Measurements from ENCODE around the gene PTPRT. TPM values are rescaled to one million over a fixed set of nuclear protein-coding genes. Genes with fewer than 3 reads are reported as not detected.

Gene PTPRT
- total RNA-seq, 4 donors from 2014 or later = 0.57 to 2.0 (median 0.83) TPM

DNA sequence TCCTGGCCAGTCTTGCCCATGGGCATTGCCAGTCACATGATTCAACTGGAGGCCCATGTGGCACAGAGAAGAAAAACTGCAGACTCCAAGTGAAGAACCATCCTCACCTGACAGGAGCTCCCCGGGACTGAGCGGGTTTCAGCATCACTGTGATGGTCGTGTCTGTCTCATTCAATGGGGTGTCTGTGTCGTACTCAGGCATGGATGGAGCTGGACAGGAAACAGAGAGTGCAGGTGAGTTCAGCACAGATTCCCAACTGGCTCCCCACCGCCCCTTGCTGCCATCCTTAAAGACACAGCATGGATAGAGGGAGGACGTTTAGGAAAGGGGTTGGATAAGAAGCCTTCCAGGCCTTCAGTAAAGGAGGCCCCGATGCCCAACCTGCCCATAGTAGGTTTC is 839.2 kb downstream of the PTPRT start:
- TF ChIP-seq, protein P1, sequence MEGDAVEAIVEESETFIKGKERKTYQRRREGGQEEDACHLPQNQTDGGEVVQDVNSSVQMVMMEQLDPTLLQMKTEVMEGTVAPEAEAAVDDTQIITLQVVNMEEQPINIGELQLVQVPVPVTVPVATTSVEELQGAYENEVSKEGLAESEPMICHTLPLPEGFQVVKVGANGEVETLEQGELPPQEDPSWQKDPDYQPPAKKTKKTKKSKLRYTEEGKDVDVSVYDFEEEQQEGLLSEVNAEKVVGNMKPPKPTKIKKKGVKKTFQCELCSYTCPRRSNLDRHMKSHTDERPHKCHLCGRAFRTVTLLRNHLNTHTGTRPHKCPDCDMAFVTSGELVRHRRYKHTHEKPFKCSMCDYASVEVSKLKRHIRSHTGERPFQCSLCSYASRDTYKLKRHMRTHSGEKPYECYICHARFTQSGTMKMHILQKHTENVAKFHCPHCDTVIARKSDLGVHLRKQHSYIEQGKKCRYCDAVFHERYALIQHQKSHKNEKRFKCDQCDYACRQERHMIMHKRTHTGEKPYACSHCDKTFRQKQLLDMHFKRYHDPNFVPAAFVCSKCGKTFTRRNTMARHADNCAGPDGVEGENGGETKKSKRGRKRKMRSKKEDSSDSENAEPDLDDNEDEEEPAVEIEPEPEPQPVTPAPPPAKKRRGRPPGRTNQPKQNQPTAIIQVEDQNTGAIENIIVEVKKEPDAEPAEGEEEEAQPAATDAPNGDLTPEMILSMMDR (IDR thresholded peaks at IDR 0.05; ENCODE audit: low read depth) = no peak

DNA sequence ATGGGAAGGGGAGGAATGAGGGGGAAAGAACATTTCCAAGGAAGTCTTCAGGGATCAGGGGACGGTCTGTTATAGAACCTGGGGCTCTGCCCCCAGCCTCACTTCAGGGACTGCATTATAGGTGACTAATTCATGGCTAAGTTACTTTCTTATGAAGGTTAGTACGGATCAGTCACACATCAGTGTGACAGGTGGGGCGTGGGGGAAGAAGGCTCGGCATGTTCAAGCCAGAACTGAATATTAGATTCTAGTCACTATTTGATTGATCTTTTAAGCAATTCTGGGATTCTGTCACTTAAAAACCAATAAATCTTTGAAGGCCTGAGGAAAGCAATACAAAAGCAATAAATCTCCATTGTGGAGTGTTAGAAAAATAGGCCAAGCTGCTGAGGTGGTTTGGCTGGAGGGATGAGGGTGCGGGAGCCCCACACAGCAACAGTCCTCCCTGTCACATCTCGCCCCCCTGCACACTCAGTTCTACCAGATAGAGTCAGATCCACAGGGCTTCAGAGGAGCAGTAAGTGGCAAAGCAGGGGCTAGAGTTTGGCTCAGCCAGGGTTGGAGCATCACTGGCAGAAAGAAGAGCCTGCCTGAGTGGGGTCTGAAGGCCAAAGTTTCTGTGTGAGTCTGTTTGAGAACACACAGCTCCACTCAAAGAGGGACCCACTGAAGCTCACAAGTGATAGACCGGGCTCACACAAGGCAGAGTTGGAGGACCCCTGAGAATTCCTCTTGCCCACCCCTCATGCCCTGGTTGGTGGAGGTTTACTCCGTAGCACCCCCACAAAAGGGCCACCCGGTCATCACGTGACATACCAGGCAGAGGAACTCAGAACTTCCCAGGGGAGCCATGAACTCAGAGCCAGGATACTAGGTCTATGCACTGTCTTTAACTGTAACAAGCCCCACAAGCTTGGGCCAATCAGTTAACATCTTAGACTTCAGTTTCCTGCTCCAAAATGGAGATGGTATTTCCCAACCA is 843.2 kb downstream of the PTPRT start:
- TF ChIP-seq, protein P1 (IDR thresholded peaks at IDR 0.05; ENCODE audit: low read depth) = no peak

DNA sequence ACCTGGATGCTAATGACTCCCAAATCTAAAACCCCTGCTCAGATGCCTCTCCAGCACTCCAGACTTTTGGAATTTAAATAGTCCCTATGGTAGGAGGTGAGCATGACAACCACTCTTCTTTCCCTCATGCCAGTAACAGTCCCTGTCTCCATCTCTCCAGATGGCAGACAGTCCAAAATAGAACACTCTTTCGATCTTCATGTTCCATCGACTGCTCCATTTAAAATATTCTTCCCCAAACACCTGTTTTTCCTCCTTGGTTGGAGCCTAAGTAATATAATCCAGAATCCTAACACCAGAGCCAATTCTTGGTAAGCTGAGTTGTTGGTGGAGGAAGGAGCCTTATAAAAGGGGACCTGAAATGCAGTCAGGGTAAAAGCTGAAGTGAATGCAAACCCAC is 848.1 kb downstream of the PTPRT start:
- TF ChIP-seq, protein P1 (IDR thresholded peaks at IDR 0.05; ENCODE audit: low read depth) = no peak

DNA sequence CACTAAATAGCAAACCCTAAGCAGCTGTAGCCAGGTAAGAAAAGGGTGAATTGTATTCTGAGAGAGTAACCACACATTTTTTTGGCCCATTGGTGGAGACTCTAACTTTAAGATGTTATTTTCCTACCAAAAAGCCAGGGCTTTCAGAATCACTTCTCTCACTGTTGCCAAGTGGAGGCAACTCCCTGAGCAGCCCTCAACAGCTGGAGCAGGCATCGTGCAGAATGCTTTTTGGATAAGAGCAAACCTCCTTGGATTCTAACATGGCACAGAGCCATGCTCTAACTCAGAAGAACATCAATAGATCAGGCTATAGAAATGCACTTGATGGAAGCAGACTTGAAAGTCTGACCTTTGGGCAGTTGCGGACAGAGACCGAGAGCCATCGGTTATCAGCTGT is 849.3 kb downstream of the PTPRT start:
- TF ChIP-seq, protein P1 (IDR thresholded peaks at IDR 0.05; ENCODE audit: low read depth) = no peak

DNA sequence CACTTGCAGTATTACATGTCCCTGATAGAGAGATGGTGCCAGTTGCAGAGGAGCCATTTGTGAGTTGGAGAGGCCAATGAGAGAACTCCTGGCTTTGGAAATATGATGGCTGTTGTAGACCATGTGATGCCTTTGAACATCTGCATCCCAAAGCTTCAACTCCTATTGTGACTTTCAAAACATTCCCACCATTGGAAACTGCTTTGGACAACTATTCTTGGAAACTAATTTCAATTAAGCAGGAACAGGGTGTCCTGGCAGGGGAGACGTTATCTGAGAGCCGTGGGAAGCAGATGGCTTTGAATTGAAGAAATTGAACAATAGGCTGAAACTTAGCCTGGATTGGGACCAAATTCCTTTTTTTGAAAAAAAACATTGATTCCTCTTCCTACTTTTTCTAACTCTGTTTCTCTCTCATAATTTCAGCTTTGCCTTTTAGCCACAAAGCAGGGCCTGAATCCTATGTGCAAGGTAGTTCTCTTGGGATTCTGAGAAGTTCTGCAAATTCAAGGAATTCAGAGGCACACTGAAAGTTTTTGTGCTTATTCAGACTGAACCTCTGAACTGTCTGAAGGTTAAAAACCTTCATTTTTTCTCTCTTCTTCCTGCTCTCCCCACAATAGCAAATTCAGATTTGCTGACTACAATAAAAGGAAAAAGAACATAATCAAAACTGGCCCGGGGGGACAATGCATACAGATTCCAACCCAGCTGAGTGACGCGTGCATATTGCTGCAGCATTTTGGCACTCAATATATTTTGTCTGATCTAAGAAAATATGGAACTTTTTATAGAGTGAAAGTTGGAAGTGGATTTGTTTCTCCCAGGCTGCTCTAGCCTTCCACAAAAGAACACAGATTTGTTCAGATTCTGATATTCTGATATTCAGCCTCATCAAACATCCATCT is 851.2 kb downstream of the PTPRT start:
- TF ChIP-seq, protein P1 (IDR thresholded peaks at IDR 0.05; ENCODE audit: low read depth) = no peak

DNA sequence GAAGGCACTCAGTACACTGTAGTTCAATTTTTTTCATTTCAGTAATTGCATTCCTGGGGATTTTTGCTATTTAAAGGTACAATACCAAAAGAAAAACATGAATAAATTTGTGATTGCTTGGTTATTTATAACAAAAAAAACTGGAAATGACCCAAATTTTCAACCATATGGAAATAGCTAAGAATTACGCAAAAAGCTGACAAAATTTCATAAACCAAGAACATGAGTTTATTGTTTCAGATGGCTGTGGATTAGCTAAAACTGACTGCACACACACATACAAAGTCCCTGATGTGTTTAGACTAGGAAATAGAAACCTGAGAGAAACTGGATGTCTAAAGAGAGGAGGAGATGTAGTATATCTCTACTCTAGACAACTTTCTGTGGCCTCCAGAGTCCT is 853.1 kb downstream of the PTPRT start:
- TF ChIP-seq, protein P1 (IDR thresholded peaks at IDR 0.05; ENCODE audit: low read depth) = no peak
